ENCODE measurements around the gene SCIN.
"Not testable (repeated sequence)": the region's sequence is repeated elsewhere in the genome, so short reads cannot be mapped to it uniquely, and the experiment has no call there.

Gene SCIN

GRCh38 chr7:12570534-12571461, at the start of gene SCIN:
Gene SCIN (plus strand): TSS chr7:12570720. CDS start chr7:12570787, 67 bp downstream.
- DNase-seq (ENCODE audit: low spot score), result peak; percentile 58

GRCh38 chr7:12524794-12525386, 45.6 kb upstream of the SCIN start:
- DNase-seq (ENCODE audit: low spot score), result peak; percentile 36

- not testable (repeated sequence) for DNase-seq (ENCODE audit: low spot score)
These were observed 43.8 kb upstream of the SCIN start for GRCh38 chr7:12526693-12527092.

GRCh38 chr7:12527670-12528069, 42.9 kb upstream of the SCIN start:
- not testable (repeated sequence) for DNase-seq (ENCODE audit: low spot score)

GRCh38 chr7:12529971-12530710, 40.4 kb upstream of the SCIN start:
- DNase-seq (ENCODE audit: low spot score), result no peak

GRCh38 chr7:12531784-12532183, 38.7 kb upstream of the SCIN start:
- DNase-seq (ENCODE audit: low spot score), result no peak

- DNase-seq (ENCODE audit: low spot score), result no peak
These were observed 36.5 kb upstream of the SCIN start for GRCh38 chr7:12534046-12534445.

- DNase-seq (ENCODE audit: low spot score), result no peak
These were observed 30.8 kb upstream of the SCIN start for GRCh38 chr7:12539681-12540080.

- no peak for DNase-seq (ENCODE audit: low spot score)
These were observed 29.7 kb upstream of the SCIN start for GRCh38 chr7:12540850-12541249.

GRCh38 chr7:12543586-12543985, 26.9 kb upstream of the SCIN start:
- no peak for DNase-seq (ENCODE audit: low spot score)

GRCh38 chr7:12549106-12549505, 21.4 kb upstream of the SCIN start:
- DNase-seq (ENCODE audit: low spot score), result peak; percentile 40

- peak; percentile 47 for DNase-seq (ENCODE audit: low spot score)
These were observed 19.6 kb upstream of the SCIN start for GRCh38 chr7:12550956-12551355.

- no peak for DNase-seq (ENCODE audit: low spot score)
These were observed 17.6 kb upstream of the SCIN start for GRCh38 chr7:12552876-12553275.

- no peak for DNase-seq (ENCODE audit: low spot score)
These were observed 17.1 kb upstream of the SCIN start for GRCh38 chr7:12553416-12553815.

- DNase-seq (ENCODE audit: low spot score), result no peak
These were observed 16.2 kb upstream of the SCIN start for GRCh38 chr7:12554351-12554750.

GRCh38 chr7:12554872-12555271, 15.6 kb upstream of the SCIN start:
- no peak for DNase-seq (ENCODE audit: low spot score)

GRCh38 chr7:12555695-12556094, 14.8 kb upstream of the SCIN start:
- not testable (repeated sequence) for DNase-seq (ENCODE audit: low spot score)

- DNase-seq (ENCODE audit: low spot score), result not testable (repeated sequence)
These were observed 14.3 kb upstream of the SCIN start for GRCh38 chr7:12556139-12556792.

- DNase-seq (ENCODE audit: low spot score), result no peak
These were observed 13.2 kb upstream of the SCIN start for GRCh38 chr7:12557282-12557681.

GRCh38 chr7:12564996-12565764, 5.3 kb upstream of the SCIN start:
- no peak for DNase-seq (ENCODE audit: low spot score)

GRCh38 chr7:12565873-12566272, 4.6 kb upstream of the SCIN start:
- no peak for DNase-seq (ENCODE audit: low spot score)
